Heart left ventricle (tissue), 16 donors: ENCODE results near the gene MAPK8IP1. TPM values are rescaled to one million over a fixed set of nuclear protein-coding genes. Genes with fewer than 3 reads are reported as not detected.

Experiments
- ATAC-seq, 4 donors: fragments of 200-7000 bp; cut with Tn5 transposase; one replicate each; pipeline ENCODE4 v1.9.1; 2020 to 2022; ENCODE audit warnings: moderate library complexity in 4 of 4, mild to moderate bottlenecking in 3 of 4, moderate number of reproducible peaks in 1 of 4
- DNase-seq, 5 donors: peaks; one replicate each; pipeline ENCODE4 v3.0.0-alpha.2; 2020
- H3K27ac ChIP-seq, 12 donors: fragments of 200-600 bp; sonication (generic) in 4 of 12; one replicate each; pipeline versions ENCODE4 v1.5.0 to v1.8.0; 2016 to 2022; ENCODE audit warnings: mild to moderate bottlenecking in 2 of 12
- H3K27me3 ChIP-seq, 9 donors: fragments of 200-600 bp; sonication (generic) in 2 of 9; one replicate each; pipeline versions ENCODE4 v1.5.1 to v1.8.0; 2016 to 2022; ENCODE audit warnings: mild to moderate bottlenecking in 3 of 9
- H3K36me3 ChIP-seq, 9 donors: fragments of 200-600 bp; sonication (generic) in 2 of 9; one replicate each; pipeline versions ENCODE4 v1.5.0 to v1.8.0; 2018 to 2022; ENCODE audit warnings: mild to moderate bottlenecking in 2 of 9
- H3K4me1 ChIP-seq, 12 donors: fragments of 200-600 bp; sonication (generic) in 4 of 12; one replicate each; pipeline versions ENCODE4 v1.5.0 to v1.8.0; 2016 to 2022; ENCODE audit warnings: mild to moderate bottlenecking in 3 of 12
- H3K4me3 ChIP-seq, 12 donors: fragments of 200-600 bp; sonication (generic) in 4 of 12; one replicate each; pipeline versions ENCODE4 v1.5.0 to v1.8.0; 2017 to 2022; ENCODE audit warnings: mild to moderate bottlenecking in 9 of 12, moderate library complexity in 4 of 12
- H3K9me3 ChIP-seq, 12 donors: fragments of 200-600 bp; sonication (generic) in 4 of 12; one replicate each; pipeline versions ENCODE4 v1.5.0 to v1.8.0; 2016 to 2022; ENCODE audit warnings: mild to moderate bottlenecking in 1 of 12
- CTCF ChIP-seq, 12 donors: fragments of 200-600 bp; sonication (generic) in 4 of 12; IDR thresholded peaks; one replicate each; pipeline versions ENCODE4 v1.5.0 to v1.8.0; 2018 to 2022; ENCODE audit warnings: antibody characterized with exemption in 12 of 12, mild to moderate bottlenecking in 5 of 12
- POLR2A ChIP-seq, 2 donors: fragments of 450-650 bp; IDR thresholded peaks; one replicate each; pipeline ENCODE4 v1.6.1; 2017; ENCODE audit warnings: antibody characterized with exemption in 2 of 2, mild to moderate bottlenecking in 2 of 2, moderate library complexity in 2 of 2
- WGBS, 4 donors: extraction: QIAGEN DNeasy Blood & Tissue Kit in 2 of 4; methylation state at CpG; one replicate each; pipeline versions ENCODE4 v1.1.5 to v1.1.7; 2013 to 2018; 5-methylcytosine and 5-hydroxymethylcytosine counted together
- intact Hi-C, 10 donors: fragments of 100-400 bp; cut with DNase I; formaldehyde crosslinking; loops; one replicate each; pipeline versions ENCODE4 v1.11.1 to v1.14.2; 2022
- polyA plus RNA-seq, 2 donors: library from polyadenylated mRNA; stranded (reverse); fragments of 200-250 nt; gene quantifications; one replicate each; pipeline ENCODE4 v1.2.3, GENCODE V29; 2013
- total RNA-seq, 9 donors: library from RNA; depleted of rRNA in 2 of 9; stranded (reverse); fragments of >200 nt in 2 of 9; fragmentation: NEBNext Ultra II Directional in 3 of 9; extraction: Animal tissue kit (Norgen Biotek cat#: 25700) in 3 of 9; gene quantifications; one replicate each; pipeline versions ENCODE4 v1.1.0 to v1.2.4, GENCODE V29; 2016 to 2023
- donor health status: ischemic (EF 13 %, LVEDD 7.1; RV severe dilation, severe dysfunction).
- donor health status: healthy with polysubstance abuse.
- donor health status: DM: no; HTN: yes; CAD: no.
- donor health status: DM: no; HTN: no; CAD: no.
- donor health status: ischemic (EF 25% LVEDD 6.9; RV normal size, moderate dysfunction).
- donor health status: ischemic (EF 25% LVEDD 5.7; RV mildly dilated, moderate dysfunction).
- donor health status: healthy.
- donor health status: DM: yes; HTN: yes; CAD: no.
- donor health status: ischemic (EF 35%, LVEDD 5.7; RV mildly dilated, moderate dysfunction).
- donor health status: nonischemic (EF 11% LVEDD 7.7; RV severe dilation, severe dysfunction).
- donor health status: DM: yes; HTN: yes; CAD: no.
- donor health status: PGD.
- donor health status: ischemic (EF 29% LVEDD 5.4; RV normal size, mild dysfunction).
- donor health status: nonischemic (EF 23%, LVEDD 6.1; RV moderate dilation, normal function).

MAPK8IP1 gene
- total and polyA plus RNA-seq, 11 donors: 2.4 to 8.0 (median 7.3) TPM

GRCh38 chr11:45909594-45910475, 24.4 kb downstream of the MAPK8IP1 start:
- intact Hi-C loops: loop anchor here in 2 of 10 donors (10.0 kb wide), 1 partner anchor 45 kb away; no protein-coding TSS in a partner anchor
- Histone ChIP-seq H3K27ac (no peak overlapping the region), H3K27me3 (no peaks in the 10 kb centered on the region), H3K4me3 (no peak overlapping the region), H3K4me1 (peaks cover 0 to 6% (median 0%) of the 10 kb centered on the region in 12 donors), H3K36me3 (peaks cover 0 to 58% (median 52%) of the 10 kb centered on the region in 9 donors), H3K9me3 (no peaks in the 10 kb centered on the region)
- DNase-seq (no peak), ATAC-seq (no peak)
- WGBS, 4 donors: 86 to 93% (median 89%) methylated on average over 14 to 32 of the region's 32 CpGs
- no peak for TF ChIP-seq POLR2A (IDR thresholded peaks at IDR 0.05)
- TF ChIP-seq CTCF (IDR thresholded peaks at IDR 0.05): no peak

GRCh38 chr11:45910623-45911022, 25.2 kb downstream of the MAPK8IP1 start:
- H3K9me3 ChIP-seq: no peaks in the 10 kb centered on the region
- H3K27me3 ChIP-seq: no peaks in the 10 kb centered on the region
- peaks cover 0 to 66% (median 57%) of the 10 kb centered on the region in 9 donors for H3K36me3 ChIP-seq
- DNase-seq: no peak
- intact Hi-C loops: loop anchor here in 2 of 10 donors (10.0 kb wide), 1 partner anchor 46 kb away; no protein-coding TSS in a partner anchor
- H3K27ac ChIP-seq: no peak overlapping the region
- no peak for ATAC-seq
- H3K4me1 ChIP-seq: peaks cover 0 to 7% (median 0%) of the 10 kb centered on the region in 12 donors
- WGBS, 4 donors: 71 to 78% (median 74%) methylated on average over 9 of the region's 9 CpGs
- no peak for TF ChIP-seq POLR2A (IDR thresholded peaks at IDR 0.05)
- no peak overlapping the region for H3K4me3 ChIP-seq

- no peak for TF ChIP-seq CTCF (IDR thresholded peaks at IDR 0.05)
- no peak for TF ChIP-seq POLR2A (IDR thresholded peaks at IDR 0.05)
- DNase-seq: peak in 1 of 5 donors; percentile 50
- intact Hi-C loops: loop anchor here in 2 of 10 donors (10.0 kb wide), 1 partner anchor 49 kb away; no protein-coding TSS in a partner anchor
- ATAC-seq: no peak
- no peak overlapping the region for H3K4me3 ChIP-seq
- H3K4me1 ChIP-seq: peaks cover 0 to 23% (median 15%) of the 10 kb centered on the region in 12 donors
- 94 to 96% (median 96%) methylated on average over 18 to 19 of the region's 19 CpGs for WGBS, 4 donors
- peaks cover 0 to 71% (median 62%) of the 10 kb centered on the region in 9 donors for H3K36me3 ChIP-seq
- H3K27me3 ChIP-seq: no peaks in the 10 kb centered on the region
- no peaks in the 10 kb centered on the region for H3K9me3 ChIP-seq
- no peak overlapping the region for H3K27ac ChIP-seq
These were observed 28.1 kb downstream of the MAPK8IP1 start for GRCh38 chr11:45913514-45913913.

GRCh38 chr11:45913942-45914635, 28.6 kb downstream of the MAPK8IP1 start:
- ATAC-seq (no peak), DNase-seq (peak in 1 of 5 donors; percentile 47)
- TF ChIP-seq POLR2A (IDR thresholded peaks at IDR 0.05) (no peak), CTCF (IDR thresholded peaks at IDR 0.05) (no peak)
- intact Hi-C loops: loop anchor here in 2 of 10 donors (10.0 kb wide), 1 partner anchor 49 kb away; no protein-coding TSS in a partner anchor
- Histone ChIP-seq H3K4me1 (peaks cover 0 to 29% (median 19%) of the 10 kb centered on the region in 12 donors), H3K9me3 (no peaks in the 10 kb centered on the region), H3K4me3 (no peak overlapping the region), H3K27ac (no peak overlapping the region), H3K36me3 (peaks cover 0 to 69% (median 62%) of the 10 kb centered on the region in 9 donors), H3K27me3 (no peaks in the 10 kb centered on the region)
- WGBS, 4 donors: 84 to 90% (median 87%) methylated on average over 11 to 22 of the region's 22 CpGs
